ENCODE measurements around the gene SAG. TPM values are rescaled to one million over a fixed set of nuclear protein-coding genes. Genes with fewer than 3 reads are reported as not detected.

Gene SAG
- total and polyA plus RNA-seq, 2 experiments from 2014 or later = not detected

DNA sequence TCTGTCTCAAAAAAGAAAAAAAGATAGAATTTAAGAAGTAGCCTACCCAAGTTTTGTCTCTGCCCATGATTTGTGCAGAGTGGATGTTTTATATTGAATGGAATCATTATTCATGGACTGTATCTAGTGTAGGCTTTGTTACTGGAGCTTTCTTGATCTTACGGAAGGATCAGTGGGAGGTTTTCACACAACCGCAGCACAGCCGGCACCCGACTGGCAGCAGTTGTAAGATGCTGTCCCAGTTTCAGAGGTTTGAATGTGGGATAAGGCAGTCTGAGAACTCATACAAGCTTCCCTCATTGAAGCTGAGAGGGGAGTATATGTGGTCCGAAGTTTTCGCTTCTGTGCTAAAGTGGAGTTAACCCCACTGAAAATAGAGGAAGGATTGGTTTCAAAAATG is 19.7 kb upstream of the SAG start:
- no peaks in the 10 kb centered on the region for H3K27me3 ChIP-seq (ENCODE audit: insufficient read depth)
- peaks cover 23% of the 10 kb centered on the region for H4K20me1 ChIP-seq (replicated peaks; ENCODE audit: insufficient read depth)
- H3K4me1 ChIP-seq (ENCODE audit: insufficient read depth) = no peaks in the 10 kb centered on the region
- no peaks in the 10 kb centered on the region for H3K4me1 Mint-ChIP-seq
- TF ChIP-seq, protein P1, sequence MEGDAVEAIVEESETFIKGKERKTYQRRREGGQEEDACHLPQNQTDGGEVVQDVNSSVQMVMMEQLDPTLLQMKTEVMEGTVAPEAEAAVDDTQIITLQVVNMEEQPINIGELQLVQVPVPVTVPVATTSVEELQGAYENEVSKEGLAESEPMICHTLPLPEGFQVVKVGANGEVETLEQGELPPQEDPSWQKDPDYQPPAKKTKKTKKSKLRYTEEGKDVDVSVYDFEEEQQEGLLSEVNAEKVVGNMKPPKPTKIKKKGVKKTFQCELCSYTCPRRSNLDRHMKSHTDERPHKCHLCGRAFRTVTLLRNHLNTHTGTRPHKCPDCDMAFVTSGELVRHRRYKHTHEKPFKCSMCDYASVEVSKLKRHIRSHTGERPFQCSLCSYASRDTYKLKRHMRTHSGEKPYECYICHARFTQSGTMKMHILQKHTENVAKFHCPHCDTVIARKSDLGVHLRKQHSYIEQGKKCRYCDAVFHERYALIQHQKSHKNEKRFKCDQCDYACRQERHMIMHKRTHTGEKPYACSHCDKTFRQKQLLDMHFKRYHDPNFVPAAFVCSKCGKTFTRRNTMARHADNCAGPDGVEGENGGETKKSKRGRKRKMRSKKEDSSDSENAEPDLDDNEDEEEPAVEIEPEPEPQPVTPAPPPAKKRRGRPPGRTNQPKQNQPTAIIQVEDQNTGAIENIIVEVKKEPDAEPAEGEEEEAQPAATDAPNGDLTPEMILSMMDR (conservative IDR thresholded peaks at IDR 0.05; ENCODE audit: low read depth in 2 of 2) = no peak
- TF ChIP-seq, protein P2, sequence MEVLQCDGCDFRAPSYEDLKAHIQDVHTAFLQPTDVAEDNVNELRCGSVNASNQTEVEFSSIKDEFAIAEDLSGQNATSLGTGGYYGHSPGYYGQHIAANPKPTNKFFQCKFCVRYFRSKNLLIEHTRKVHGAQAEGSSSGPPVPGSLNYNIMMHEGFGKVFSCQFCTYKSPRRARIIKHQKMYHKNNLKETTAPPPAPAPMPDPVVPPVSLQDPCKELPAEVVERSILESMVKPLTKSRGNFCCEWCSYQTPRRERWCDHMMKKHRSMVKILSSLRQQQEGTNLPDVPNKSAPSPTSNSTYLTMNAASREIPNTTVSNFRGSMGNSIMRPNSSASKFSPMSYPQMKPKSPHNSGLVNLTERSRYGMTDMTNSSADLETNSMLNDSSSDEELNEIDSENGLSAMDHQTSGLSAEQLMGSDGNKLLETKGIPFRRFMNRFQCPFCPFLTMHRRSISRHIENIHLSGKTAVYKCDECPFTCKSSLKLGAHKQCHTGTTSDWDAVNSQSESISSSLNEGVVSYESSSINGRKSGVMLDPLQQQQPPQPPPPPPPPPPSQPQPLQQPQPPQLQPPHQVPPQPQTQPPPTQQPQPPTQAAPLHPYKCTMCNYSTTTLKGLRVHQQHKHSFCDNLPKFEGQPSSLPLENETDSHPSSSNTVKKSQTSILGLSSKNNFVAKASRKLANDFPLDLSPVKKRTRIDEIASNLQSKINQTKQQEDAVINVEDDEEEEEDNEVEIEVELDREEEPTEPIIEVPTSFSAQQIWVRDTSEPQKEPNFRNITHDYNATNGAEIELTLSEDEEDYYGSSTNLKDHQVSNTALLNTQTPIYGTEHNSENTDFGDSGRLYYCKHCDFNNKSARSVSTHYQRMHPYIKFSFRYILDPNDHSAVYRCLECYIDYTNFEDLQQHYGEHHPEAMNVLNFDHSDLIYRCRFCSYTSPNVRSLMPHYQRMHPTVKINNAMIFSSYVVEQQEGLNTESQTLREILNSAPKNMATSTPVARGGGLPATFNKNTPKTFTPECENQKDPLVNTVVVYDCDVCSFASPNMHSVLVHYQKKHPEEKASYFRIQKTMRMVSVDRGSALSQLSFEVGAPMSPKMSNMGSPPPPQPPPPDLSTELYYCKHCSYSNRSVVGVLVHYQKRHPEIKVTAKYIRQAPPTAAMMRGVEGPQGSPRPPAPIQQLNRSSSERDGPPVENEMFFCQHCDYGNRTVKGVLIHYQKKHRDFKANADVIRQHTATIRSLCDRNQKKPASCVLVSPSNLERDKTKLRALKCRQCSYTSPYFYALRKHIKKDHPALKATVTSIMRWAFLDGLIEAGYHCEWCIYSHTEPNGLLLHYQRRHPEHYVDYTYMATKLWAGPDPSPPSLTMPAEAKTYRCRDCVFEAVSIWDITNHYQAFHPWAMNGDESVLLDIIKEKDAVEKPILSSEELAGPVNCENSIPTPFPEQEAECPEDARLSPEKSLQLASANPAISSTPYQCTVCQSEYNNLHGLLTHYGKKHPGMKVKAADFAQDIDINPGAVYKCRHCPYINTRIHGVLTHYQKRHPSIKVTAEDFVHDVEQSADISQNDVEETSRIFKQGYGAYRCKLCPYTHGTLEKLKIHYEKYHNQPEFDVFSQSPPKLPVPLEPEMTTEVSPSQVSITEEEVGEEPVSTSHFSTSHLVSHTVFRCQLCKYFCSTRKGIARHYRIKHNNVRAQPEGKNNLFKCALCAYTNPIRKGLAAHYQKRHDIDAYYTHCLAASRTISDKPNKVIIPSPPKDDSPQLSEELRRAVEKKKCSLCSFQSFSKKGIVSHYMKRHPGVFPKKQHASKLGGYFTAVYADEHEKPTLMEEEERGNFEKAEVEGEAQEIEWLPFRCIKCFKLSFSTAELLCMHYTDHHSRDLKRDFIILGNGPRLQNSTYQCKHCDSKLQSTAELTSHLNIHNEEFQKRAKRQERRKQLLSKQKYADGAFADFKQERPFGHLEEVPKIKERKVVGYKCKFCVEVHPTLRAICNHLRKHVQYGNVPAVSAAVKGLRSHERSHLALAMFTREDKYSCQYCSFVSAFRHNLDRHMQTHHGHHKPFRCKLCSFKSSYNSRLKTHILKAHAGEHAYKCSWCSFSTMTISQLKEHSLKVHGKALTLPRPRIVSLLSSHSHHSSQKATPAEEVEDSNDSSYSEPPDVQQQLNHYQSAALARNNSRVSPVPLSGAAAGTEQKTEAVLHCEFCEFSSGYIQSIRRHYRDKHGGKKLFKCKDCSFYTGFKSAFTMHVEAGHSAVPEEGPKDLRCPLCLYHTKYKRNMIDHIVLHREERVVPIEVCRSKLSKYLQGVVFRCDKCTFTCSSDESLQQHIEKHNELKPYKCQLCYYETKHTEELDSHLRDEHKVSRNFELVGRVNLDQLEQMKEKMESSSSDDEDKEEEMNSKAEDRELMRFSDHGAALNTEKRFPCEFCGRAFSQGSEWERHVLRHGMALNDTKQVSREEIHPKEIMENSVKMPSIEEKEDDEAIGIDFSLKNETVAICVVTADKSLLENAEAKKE (CRISPR knock-in tag; IDR thresholded peaks at IDR 0.05) = no peak
- TF ChIP-seq CREB1 (CRISPR knock-in tag; IDR thresholded peaks at IDR 0.05; ENCODE audit: low read depth) (no peak), EZH2 (IDR thresholded peaks at IDR 0.05; ENCODE audit: low read depth, unreplicated experiment) (no peak), JUNB (IDR thresholded peaks at IDR 0.05; ENCODE audit: unreplicated experiment) (no peak), EZH2phosphoT487 (IDR thresholded peaks at IDR 0.05; ENCODE audit: unreplicated experiment) (no peak), POLR2AphosphoS5 (IDR thresholded peaks at IDR 0.05; ENCODE audit: low read depth) (no peak), NANOG (IDR thresholded peaks at IDR 0.05; ENCODE audit: borderline replicate concordance) (no peak), ZNF331 (CRISPR knock-in tag; IDR thresholded peaks at IDR 0.05; ENCODE audit: low read depth) (no peak), ZNF114 (CRISPR knock-in tag; IDR thresholded peaks at IDR 0.05) (no peak), STAT1 (IDR thresholded peaks at IDR 0.05; ENCODE audit: unreplicated experiment) (no peak)
- TF ChIP-seq, protein P3, sequence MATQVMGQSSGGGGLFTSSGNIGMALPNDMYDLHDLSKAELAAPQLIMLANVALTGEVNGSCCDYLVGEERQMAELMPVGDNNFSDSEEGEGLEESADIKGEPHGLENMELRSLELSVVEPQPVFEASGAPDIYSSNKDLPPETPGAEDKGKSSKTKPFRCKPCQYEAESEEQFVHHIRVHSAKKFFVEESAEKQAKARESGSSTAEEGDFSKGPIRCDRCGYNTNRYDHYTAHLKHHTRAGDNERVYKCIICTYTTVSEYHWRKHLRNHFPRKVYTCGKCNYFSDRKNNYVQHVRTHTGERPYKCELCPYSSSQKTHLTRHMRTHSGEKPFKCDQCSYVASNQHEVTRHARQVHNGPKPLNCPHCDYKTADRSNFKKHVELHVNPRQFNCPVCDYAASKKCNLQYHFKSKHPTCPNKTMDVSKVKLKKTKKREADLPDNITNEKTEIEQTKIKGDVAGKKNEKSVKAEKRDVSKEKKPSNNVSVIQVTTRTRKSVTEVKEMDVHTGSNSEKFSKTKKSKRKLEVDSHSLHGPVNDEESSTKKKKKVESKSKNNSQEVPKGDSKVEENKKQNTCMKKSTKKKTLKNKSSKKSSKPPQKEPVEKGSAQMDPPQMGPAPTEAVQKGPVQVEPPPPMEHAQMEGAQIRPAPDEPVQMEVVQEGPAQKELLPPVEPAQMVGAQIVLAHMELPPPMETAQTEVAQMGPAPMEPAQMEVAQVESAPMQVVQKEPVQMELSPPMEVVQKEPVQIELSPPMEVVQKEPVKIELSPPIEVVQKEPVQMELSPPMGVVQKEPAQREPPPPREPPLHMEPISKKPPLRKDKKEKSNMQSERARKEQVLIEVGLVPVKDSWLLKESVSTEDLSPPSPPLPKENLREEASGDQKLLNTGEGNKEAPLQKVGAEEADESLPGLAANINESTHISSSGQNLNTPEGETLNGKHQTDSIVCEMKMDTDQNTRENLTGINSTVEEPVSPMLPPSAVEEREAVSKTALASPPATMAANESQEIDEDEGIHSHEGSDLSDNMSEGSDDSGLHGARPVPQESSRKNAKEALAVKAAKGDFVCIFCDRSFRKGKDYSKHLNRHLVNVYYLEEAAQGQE (IDR thresholded peaks at IDR 0.05; ENCODE audit: unreplicated experiment) = no peak
- TF ChIP-seq, protein P4, sequence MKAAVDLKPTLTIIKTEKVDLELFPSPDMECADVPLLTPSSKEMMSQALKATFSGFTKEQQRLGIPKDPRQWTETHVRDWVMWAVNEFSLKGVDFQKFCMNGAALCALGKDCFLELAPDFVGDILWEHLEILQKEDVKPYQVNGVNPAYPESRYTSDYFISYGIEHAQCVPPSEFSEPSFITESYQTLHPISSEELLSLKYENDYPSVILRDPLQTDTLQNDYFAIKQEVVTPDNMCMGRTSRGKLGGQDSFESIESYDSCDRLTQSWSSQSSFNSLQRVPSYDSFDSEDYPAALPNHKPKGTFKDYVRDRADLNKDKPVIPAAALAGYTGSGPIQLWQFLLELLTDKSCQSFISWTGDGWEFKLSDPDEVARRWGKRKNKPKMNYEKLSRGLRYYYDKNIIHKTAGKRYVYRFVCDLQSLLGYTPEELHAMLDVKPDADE (IDR thresholded peaks at IDR 0.05) = no peak
- no peak overlapping the region for H3K4me3 Mint-ChIP-seq
- H3K36me3 ChIP-seq (ENCODE audit: insufficient read depth) = peaks cover 42% of the 10 kb centered on the region
- H3K36me3 Mint-ChIP-seq (ENCODE audit: low read depth) = peaks cover 77% of the 10 kb centered on the region
- H3K9me3 Mint-ChIP-seq = no peaks in the 10 kb centered on the region
- ATAC-seq = no peak
- no peak overlapping the region for H3K4me3 ChIP-seq
- H2AFZ ChIP-seq = no peak overlapping the region
- no peaks in the 10 kb centered on the region for H3F3A ChIP-seq (replicated peaks; ENCODE audit: low read depth)
- H3K27ac ChIP-seq (ENCODE audit: low read depth) = no peak overlapping the region
- no peak for DNase-seq (ENCODE audit: low spot score)
- no peak overlapping the region for H3K27ac Mint-ChIP-seq
- no peaks in the 10 kb centered on the region for H3K27me3 Mint-ChIP-seq (ENCODE audit: insufficient read depth, low read depth, poor library complexity)
- H3K9me2 ChIP-seq (ENCODE audit: insufficient read depth) = no peaks in the 10 kb centered on the region
- peaks cover 11% of the 10 kb centered on the region; the same call in 1 of the 2 replicates for H3K79me2 ChIP-seq (replicated peaks; ENCODE audit: insufficient read depth)
- no peak overlapping the region for H3K4me2 ChIP-seq
